Activated gamma-delta T cell treated with Interleukin-2 at 50 U/mL for 16 hours (primary cell): Measurements from ENCODE around the gene PTGER3.
"Not testable (repeated sequence)": the region's sequence is repeated elsewhere in the genome, so short reads cannot be mapped to it uniquely, and the experiment has no call there.

Source experiments
- DNase-seq: peaks from one replicate; pipeline ENCODE4 v3.0.0-alpha.2; 2020

PTGER3 gene

DNA sequence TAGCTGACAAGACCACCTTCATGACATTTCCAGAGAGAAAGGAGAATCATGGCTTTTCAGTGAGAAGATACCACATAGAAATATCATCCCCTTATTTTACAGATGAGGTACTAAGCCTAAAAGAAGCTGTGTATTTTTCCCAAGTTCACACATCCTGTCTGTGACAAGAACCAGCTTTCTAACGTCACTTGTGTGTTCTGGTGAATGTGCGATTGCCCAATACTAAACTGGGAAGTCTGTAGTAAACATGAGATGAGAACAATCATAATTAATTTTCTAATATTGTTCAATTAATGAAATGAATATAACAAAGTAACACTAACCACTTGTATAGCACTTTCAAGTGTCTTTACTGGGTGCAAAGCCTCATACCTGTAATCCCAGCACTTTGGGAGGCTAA, 46.0 kb downstream of the PTGER3 start:
- DNase-seq, result no peak

DNA sequence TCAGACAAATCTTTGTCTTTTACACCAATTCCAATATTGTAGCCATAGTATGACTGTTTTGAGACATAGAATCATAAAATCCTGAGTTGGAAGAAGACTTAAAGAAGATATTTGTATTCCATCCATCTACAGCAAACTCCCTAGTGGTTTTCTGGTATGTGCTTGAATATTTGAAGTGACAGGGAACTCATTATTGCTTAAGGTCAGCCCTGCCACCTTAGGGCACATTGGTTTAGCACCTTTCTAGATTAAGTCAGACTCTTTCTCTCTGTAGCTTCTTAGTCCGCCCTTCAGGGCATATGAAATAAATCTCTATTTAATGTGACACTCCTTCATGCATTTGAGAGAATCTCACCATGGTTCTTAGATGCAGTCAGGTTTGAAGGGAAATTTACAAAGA, 49.8 kb downstream of the PTGER3 start:
- DNase-seq, result no peak

DNA sequence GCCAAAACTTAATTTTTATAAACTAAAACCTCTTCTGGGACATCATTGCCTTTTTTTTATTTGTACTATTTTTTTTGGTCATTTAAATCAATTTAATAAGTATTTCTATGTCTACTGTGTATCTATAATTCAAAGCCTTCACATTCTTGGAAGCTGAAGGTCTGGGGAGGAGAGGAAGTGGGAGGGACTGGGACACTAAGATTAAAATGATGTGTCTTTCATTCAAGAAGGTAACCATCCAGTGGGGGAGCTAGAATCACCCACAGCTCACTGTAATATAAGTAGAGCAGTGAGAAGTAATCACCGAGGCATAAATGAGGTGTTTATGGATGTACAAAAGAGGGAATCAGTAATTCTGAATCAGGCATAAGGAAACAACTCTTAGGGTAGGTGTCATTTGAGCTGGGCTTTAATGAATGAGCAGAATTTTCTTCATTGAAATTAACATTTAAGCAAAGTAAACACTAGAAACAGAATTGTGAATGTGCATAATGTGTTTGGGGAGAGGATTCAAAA, 52.8 kb downstream of the PTGER3 start:
- DNase-seq, result no peak

DNA sequence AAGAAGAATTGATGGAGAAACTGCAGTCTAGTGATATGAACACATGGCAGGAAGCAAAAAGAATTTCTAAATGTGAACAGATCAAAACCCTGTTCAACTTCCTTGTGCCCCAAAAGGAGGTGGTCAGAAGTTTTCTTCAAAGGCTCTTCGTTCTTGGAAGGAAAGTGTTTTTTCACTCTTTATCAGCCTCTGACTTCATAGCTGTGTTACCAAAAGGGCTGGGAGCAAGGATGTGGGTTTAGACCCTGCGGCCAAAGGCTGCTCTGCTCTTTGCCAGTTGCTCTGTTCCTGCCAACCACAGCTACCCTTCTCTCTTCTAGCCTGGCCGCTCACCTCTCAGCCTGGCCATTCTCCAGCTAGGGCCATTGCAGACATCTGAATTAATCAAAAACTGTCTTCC, 53.8 kb downstream of the PTGER3 start:
- DNase-seq, result no peak

- no peak for DNase-seq
These were observed 55.1 kb downstream of the PTGER3 start for GRCh38 chr1:70992521-70992920.

DNA sequence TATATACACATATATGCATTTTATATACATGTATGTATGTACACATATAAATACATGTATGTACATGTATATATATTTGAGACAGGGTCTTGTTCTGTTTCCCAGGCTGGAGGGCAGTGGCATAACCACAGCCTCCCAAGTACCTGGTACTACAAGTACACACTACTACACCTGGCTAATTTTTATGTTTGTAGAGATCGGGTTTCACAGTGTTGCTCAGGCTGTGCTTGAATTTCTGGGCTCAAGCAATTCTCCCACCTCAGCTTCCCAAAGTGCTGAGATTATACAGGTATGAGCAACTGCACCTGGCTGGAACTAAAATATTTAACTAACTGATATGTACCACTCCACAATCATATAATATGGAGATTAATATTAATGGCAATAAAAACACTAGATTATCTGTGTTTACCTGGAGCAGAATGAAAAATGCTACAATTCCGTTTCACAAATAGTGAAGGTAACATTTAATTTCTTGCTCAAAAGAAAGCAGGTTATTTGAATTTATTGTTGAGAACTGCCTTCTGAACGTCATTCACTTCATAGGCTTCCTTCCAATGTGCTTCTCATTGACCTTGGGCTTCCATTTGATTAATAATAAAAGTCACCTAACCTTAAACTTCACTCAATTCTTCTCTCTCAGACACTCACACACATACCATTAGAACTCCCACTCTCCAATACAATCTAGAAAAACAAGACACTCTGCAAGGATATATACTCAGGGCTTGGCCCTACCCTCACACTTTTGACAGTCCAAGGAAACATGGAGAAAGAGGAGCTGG, 57.0 kb downstream of the PTGER3 start:
- DNase-seq, result no peak

- DNase-seq, result no peak
These were observed 60.1 kb downstream of the PTGER3 start for GRCh38 chr1:70987497-70987896.

GRCh38 chr1:70985776-70986225, 61.8 kb downstream of the PTGER3 start:
- not testable (repeated sequence) for DNase-seq

DNA sequence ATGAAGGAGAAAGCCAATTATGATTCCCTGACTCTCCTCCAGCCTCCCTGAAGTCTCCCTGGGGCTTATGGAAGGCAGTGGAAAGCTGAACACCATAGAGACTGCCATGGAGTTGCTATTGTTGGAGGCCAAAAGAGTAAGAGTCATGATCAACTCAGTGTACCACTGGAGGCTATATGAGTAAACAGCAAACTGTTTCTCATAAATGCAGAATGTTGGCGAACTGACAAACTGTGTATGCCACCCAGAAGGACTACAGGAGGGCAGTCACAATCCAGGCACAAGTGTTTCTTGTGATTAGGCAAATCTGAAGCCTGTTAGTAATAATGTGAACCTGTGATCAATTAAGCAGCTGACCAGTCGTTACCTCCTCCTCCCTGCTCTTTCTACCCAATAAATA, 62.3 kb downstream of the PTGER3 start:
- DNase-seq, result not testable (repeated sequence)

DNA sequence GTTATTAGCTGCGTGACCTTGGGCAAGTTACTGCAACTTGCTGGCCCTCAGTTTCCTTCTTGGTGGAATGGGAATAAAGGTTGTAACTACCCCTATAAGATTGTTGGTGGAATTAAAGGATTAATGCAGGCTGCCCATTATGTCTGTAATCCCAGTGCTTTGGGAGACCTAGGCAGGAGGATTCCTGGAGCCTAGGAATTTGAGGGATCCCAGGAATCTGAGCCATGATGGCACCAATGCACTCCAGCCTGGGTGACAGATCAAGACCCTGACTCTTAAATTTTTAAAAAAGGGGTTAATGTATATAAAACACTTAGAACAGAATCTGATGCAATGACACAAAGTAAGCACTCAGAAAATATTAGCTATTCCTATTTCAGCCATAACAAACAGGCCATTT, 67.3 kb downstream of the PTGER3 start:
- no peak for DNase-seq

DNA sequence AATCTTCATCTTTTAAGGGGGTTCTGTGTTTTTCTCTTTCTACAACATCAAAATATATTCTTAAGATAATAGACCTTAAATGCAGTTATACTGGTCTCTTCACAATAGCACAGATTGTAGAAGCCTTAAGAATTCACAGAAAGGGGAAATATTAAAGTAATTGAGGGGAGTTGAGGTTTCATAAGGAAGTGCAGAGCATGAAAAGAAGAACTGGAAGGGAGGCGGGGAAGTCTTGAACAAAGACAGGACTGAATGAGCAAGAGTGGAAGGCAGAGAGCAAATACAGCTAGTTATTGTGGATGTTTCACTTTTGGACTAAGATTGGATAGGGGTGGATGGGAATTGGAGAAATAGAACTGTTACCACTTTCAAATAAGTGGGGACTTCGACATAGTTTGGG, 67.7 kb downstream of the PTGER3 start:
- DNase-seq, result no peak

GRCh38 chr1:70979313-70979712, 68.3 kb downstream of the PTGER3 start:
- DNase-seq, result no peak

- no peak for DNase-seq
These were observed 69.0 kb downstream of the PTGER3 start for GRCh38 chr1:70978623-70979022.

DNA sequence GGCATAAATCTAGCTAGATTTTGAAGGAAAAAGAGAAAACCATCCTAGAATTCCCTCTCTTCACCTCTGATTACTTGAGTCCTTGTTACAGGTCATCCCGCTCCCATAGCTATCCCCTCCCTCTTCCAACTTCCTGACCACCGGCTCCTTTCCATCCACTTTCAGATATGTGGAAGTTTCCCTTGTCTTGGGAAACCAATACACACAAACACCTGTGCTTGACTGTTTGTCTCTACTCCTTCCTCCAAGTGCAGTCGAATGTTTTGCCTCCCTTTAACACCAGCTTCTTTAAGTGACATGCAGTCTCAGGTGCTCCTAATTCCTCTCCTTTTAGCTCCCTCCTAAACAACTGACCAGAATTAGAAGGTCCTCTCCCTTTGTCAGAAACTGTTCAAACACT, 70.0 kb downstream of the PTGER3 start:
- DNase-seq, result no peak

DNA sequence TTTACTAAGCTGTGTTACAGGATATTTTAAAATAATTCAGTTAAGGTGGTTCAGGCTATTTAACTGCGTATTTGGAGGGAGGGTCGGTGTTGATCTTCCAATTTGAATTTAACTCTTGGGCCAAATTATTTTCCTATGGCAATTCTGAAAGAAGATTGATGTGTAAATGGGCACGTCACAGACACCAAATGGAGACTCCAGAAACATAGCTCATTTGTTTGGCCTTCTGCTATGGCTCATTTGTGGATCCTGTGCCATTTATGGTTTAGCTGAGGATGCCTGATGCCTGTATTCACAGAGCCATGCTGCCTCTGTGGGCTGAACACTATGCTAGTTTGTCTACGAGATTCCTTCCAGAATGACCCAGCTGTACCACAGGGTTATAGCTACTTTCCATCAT, 70.6 kb downstream of the PTGER3 start:
- DNase-seq, result no peak

DNA sequence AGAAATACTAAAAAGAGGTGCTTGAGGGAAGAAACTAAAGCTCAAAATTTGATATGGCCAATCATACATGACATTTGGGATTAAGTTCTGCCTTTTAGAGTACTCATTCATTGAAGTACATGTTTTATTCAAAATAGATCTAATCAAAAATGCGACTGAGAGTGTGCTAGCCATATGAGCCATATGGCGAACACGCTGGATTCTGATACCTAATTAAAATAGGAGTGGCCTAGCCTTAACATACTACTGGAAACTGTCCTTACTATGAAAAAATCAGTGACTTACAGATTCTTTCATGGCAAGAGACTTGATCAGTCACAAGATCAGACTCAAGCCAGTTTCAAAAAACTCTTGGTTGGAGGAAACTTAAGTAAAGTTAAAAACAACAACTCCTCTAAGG, 73.9 kb downstream of the PTGER3 start:
- no peak for DNase-seq

- no peak for DNase-seq
These were observed 77.2 kb downstream of the PTGER3 start for GRCh38 chr1:70970407-70970806.

- DNase-seq, result no peak
These were observed 81.5 kb downstream of the PTGER3 start for GRCh38 chr1:70966018-70966638.

DNA sequence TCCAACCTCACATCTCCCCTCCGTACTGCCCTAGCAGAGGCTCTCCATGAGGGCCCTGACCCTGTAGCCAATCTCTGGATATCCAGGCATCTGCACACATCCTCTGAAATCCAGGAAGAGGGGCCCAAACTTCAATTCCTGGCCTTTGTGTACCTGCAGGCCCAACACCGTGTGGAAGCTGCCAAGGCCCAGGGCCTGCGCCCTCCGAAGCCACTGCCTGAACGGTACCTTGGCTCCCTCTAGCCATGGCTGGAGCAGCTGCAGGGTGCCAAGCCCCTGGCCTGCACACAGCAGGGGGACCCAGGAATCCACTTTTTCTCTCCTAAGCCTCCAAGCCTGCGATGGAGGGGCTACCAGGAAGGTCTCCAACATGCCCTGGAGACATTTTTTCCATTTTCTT, 84.2 kb downstream of the PTGER3 start:
- no peak for DNase-seq

DNA sequence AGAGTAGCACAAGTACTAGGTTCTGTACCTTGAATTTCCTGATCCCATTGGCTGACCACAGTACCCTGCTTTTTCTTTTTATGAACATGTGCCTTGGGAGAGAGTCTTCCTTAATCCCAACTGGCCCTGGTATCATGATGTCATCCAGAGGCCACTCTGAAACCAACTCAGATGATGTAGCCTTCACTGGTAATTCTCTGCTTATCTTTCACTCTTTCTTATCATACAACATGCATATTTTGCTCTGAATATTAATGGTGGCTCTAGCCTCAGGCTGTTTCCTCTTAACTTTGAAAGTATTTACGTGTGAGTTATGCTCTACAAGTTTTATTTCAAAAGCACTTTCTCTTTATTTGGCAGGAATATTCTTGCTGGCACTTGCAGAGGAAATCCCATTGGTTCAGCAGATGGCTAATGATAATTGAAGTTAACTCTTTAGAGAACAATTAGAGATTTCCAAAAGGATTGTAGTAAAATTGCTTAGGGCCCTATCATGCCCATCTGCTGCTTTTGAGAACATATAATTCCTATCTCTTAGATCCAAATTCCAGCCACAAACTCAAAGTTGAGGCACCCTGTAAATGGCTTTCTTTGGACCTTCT, 86.1 kb downstream of the PTGER3 start:
- no peak for DNase-seq

GRCh38 chr1:70948396-70949017, 99.1 kb downstream of the PTGER3 start:
- DNase-seq, result no peak

DNA sequence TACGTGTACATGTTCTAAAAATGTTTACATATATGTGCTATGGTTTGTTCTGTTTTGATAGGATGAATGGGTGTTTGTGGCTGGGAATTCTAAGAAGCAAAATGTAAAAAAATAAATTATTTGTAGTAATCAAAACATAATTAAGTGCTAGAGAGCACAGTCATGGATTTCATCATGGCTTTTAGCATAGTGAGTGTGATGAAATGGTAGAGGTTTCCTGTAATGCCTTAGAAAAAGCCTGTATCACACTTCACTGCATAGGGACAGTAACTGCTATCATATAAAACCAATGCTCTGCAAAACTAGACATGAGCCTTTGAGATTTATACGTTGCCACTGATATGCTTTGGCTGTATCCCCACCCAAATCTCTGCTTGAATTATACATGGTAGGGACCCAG, 99.8 kb downstream of the PTGER3 start:
- DNase-seq, result no peak

- DNase-seq, result no peak
These were observed 101.9 kb downstream of the PTGER3 start for GRCh38 chr1:70945676-70946075.

DNA sequence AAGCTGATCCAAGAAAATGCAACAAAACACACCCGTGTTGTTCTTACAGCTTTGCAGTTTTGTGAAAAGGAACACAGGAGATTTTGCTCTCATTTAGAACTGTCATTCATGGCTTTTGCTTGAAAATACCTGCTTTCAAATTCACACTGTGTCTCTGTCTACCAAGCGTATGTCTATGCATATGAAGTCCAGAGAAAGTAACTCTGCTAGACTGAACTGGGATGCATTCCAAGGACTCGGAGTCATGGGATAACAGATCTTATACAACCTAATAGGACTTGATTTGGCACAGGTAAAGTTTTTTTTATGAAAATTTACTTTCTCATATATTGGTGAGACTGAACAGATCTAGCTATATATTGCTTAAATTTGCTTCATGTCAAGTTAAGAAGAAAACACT, 102.4 kb downstream of the PTGER3 start:
- DNase-seq, result no peak
